Endometrium (tissue), 2 donors: Measurements from ENCODE around the gene DUOXA2.

Experiments used
- FAIRE-seq: peaks from 2 replicates; lab custom pipeline; 2012; peaks lifted over from hg19 to GRCh38; lab: Jason Lieb, UNC
- donor health status: control.
- donor health status: control.

The DUOXA2 gene

DNA sequence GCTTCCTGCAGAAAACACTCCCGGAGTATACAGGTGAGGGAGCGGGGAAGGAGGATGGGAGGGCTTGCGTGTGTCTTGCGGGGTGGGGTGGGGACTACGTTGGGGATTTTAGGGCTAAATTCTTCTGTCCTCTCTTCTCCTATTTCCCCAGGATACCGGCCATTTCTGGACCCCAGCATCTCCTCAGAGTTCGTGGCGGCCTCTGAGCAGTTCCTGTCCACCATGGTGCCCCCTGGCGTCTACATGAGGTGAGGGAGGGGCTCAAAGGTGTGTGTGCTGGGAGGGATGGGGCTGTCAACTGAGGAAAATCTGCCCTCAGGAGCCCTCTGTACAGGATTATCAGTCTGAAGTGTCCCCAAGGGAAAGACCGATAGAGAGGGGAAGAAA lies 22.2 kb downstream of the DUOXA2 start:
- no peak for FAIRE-seq

DNA sequence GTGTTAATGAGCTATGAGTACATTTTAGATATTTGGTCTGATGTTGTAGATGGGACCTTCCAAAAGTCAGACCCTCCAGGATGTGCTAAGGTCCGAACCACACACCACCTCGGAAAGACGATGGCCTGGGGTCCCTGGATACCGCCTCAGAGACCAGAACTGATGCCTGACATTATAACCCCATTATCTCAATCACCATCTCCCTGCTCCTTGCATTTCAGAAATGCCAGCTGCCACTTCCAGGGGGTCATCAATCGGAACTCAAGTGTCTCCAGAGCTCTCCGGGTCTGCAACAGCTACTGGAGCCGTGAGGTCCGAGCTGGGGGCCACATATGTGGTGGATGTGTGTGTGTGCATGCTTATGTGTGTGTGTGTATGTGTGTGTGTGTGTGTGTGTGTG lies 23.6 kb downstream of the DUOXA2 start:
- FAIRE-seq, result no peak

DNA sequence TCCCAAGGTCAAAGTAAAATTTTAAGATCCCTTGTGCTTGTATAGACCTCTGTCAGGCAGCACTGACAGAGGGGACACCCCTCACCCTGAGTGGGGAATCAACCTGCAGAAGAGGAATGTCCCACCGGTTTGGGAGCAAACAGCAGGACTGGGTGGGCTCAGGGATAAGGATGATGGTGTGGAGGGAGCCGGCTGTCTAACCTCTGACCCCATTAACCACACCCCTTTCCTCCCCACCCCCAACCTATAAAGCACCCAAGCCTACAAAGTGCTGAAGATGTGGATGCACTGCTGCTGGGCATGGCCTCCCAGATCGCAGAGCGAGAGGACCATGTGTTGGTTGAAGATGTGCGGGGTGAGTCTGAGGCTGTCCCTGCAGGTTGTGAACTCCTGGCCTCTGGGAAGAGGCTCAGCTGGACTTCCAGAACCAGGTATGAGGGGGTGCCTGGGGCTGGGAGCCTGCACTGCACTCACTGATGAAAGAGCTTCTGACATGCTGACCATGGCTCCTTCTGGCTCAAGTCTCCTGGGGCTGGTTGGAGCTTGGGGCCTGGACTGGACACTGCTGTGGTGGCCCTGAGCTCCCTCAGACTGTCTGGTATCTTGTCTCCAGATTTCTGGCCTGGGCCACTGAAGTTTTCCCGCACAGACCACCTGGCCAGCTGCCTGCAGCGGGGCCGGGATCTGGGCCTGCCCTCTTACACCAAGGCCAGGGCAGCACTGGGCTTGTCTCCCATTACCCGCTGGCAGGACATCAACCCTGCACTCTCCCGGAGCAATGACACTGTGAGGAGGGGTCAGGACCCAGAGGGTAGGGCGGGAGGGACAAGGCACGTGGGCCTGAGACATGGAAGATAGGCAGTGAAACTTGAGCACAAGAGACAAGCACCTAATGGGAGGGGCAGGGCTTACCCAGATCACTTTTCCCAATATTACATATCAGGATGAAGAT lies 25.0 kb downstream of the DUOXA2 start:
- no peak for FAIRE-seq

DNA sequence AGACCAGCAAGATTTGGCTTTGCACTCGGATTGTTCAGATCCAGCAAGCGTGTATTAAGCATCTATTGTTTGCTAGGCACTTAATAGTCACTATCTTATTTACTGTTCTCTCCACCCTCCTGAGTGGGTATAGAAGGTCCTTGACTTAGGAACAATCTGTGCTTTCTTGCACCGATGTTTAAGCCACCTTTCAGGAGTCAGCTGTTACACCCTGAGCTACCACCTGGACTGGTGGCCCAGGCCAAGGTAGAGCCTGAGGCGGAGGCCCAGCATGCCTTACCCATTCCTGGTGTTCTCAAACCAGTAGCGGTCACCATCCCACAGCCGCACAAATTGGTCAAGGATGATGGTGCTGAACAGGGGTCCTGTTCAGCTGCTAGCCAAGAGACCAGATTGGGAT lies 25.6 kb downstream of the DUOXA2 start:
- no peak for FAIRE-seq

DNA sequence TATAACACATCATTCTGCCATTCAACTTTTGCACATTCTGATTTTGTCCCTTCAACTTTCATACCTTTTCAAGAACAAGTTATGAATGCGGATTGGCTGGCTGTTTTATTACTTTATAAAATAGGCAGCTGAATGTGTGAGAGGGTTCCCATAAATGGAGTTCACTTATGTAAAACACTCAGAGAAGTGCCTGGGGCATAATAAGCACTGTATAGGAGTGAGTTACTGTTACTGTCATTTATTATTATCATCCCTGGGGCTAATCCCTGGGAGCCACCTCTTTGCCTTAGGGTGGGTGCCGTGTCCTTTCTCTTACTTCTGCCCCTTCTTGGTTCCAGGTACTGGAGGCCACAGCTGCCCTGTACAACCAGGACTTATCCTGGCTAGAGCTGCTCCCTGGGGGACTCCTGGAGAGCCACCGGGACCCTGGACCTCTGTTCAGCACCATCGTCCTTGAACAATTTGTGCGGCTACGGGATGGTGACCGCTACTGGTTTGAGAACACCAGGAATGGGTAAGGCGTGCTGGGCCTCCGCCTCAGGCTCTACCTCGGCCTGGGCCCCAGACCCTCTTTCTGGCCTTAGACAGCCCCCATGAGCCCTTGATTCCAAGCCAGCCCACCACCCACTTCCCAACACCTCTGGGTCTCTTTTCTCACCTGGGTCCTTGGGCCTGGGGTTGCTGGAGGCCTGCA lies 26.6 kb downstream of the DUOXA2 start:
- no peak for FAIRE-seq

DNA sequence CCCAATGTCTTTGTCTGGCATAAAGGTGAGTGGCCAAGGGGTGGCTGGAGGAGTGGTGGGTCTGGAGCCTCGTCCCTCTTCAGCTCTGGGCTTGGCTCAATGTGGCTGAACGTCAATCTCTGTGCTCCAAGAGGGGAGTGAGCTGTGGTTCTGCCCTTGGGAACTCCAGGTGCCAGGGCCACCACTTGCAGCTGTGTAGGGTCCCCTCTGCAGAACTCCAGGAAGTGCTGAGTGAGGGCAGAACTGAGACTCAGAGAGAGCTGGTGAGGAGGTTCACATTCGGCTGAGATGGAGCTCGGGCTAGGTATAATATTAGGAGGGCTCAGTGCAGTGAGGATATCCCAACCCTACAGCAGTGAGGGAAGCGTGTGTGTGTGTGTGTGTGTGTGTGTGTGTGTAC lies 27.3 kb downstream of the DUOXA2 start:
- FAIRE-seq, result no peak

DNA sequence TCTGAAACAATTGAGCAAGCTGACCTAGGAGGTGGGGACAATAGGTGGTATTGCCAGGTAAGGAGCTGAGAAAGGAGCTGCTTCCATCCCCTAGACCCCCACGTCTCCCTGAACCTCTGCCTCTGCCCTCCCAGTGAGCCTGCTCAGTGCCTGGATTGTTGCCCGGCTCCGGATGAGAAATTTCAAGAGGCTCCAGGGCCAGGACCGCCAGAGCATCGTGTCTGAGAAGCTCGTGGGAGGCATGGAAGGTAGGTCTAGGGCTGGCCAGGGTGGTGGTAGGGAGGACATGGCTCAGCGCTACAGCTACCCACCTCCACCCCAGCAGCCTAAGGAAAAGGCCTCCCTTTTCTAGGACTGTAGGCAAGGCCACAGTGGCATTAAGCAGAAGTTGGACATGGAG lies 28.9 kb downstream of the DUOXA2 start:
- no peak for FAIRE-seq

DNA sequence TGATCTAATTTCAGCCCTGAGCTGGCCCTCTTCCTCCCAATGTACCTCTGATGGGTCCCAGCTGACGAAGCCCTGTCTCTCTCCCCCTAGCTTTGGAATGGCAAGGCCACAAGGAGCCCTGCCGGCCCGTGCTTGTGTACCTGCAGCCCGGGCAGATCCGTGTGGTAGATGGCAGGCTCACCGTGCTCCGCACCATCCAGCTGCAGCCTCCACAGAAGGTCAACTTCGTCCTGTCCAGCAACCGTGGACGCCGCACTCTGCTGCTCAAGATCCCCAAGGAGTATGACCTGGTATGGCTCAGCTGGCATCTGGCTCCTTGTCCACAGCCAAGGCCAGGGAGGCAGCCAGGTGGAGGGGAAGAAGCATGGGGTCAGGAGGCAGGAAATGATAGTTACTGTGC lies 29.8 kb downstream of the DUOXA2 start:
- no peak for FAIRE-seq

DNA sequence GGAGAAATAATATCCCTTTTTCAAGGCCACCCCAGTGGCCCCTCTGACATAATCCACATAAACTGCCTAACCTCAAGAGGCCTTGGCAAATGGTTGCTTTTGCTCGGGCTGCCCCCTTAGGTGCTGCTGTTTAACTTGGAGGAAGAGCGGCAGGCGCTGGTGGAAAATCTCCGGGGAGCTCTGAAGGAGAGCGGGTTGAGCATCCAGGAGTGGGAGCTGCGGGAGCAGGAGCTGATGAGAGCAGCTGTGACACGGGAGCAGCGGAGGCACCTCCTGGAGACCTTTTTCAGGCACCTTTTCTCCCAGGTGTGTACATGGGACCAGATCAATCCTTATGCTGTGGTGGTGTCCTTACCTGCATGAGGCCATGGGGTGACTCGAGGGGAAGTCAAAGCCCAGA lies 30.6 kb downstream of the DUOXA2 start:
- FAIRE-seq, result no peak

DNA sequence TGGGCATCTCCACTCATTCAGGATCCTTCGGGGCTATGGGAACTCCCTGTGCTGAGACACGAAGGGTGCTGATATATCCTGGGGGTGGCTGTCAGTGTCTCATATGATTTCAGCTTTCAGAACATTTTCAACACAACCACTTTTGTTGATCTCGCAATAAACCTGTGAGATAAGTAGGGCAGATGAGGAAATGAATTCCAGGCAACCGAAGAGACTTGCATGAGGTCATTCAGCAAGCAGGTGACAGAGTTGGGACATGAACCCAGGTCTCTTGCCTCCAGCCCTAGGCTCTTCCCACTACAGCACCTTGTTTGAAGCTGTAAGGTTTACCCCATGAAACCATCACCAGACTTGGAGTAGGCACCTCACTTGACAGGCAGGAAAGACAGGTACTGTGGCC lies 32.3 kb downstream of the DUOXA2 start:
- FAIRE-seq, result no peak

DNA sequence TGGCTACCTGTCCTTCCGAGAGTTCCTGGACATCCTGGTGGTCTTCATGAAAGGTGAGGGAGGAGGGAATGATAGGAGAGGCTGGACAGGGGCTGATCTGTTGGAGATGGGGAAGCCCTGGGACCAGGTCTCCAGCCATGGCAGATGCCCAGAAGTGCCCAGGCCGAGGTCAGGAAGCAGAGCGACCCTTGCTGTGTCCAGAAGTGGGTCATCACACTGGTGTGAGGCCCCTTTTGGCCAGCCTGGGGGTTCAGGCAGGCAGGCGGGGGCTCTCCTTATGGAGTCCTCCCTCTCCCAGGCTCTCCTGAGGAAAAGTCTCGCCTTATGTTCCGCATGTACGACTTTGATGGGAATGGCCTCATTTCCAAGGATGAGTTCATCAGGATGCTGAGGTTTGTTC lies 33.5 kb downstream of the DUOXA2 start:
- FAIRE-seq, result no peak

DNA sequence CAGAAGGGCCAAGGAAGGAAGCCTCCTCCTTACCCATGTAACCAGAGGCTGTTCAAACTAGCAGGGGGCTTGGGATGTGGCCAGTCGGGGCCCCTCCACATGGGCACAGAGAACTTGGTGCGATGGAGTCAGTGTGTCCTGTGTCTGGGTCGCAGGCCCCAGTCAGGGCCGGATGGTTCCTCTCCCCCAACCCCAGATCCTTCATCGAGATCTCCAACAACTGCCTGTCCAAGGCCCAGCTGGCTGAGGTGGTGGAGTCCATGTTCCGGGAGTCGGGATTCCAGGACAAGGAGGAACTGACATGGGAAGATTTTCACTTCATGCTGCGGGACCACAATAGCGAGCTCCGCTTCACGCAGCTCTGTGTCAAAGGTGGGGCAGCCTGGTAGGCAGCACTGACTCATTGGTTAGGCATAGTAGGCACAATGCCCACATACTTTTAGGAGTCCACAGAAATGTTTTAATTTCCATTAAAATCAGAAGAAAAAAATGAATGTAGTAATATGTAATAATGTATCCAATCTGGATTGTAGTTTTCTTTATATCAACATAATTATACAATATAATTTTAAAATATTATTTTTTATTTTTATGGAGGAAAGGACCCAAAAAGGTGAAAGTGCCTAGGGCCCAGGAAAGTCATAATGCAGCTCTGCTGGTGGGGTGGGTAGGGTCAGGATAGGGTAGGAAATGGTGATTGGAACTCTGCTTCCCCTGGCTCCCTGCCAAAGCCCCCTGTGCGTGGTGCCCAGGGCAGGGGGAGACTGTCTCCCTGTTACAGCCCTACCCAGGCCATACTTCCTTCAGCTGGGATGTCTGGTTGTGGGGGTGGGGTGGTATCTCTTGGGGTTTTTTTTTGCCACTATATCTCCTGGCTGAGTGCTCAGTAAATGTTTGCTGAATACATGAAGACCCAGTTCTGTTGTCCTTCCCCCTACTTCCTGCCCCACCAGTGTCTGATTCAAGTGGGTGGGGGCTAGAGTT lies 34.2 kb downstream of the DUOXA2 start:
- FAIRE-seq, result no peak

DNA sequence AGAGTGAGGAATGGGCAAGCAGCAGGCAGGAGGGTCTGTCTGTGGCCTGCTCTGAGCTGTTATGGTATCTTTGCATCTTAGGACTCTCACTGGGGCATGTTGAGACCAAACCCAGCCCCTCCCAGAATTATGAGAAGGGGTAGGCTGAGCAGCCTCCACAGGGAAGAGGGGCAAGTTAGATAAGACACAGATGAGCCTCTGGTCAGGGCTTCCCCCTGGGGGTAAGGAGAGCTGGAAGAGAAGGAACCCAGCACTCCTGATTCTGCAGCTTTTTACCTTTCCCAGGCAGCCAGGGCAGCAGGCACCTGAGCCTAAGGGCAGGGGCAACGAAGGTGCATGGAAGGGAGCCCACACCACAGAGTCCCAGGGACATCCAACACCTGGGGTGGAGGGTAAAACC lies 34.9 kb downstream of the DUOXA2 start:
- no peak for FAIRE-seq

DNA sequence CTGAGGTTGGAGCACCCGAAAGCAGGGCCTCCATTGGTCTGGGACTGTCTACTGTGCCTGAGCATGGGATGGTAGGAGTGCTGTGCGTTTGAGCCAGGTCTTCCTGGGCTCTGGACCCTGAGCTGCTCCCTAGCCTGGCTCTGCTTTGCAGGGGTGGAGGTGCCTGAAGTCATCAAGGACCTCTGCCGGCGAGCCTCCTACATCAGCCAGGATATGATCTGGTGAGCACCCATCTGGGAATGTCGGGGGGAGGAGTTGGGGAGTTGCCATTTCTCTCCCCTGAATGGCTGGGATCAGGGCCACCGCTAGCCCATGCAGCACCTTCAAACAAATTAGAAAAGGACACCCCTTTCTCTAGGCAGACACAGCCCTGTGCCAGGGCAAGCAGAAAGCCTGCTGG lies 36.4 kb downstream of the DUOXA2 start:
- no peak for FAIRE-seq

DNA sequence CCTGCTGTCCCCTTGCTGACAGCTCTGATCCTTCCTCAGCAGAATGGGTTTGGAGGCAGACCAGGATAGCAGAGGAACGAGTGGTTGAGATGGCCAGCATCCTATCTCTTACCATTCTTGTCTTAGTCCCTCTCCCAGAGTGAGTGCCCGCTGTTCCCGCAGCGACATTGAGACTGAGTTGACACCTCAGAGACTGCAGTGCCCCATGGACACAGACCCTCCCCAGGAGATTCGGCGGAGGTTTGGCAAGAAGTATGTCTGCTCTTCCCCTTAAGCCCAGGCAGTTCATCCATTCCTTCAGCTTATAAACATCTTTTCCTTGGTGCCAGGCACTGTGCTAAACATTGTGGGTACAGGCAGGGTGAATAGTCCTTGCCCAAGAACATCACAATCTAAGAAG lies 36.9 kb downstream of the DUOXA2 start:
- FAIRE-seq, result no peak

DNA sequence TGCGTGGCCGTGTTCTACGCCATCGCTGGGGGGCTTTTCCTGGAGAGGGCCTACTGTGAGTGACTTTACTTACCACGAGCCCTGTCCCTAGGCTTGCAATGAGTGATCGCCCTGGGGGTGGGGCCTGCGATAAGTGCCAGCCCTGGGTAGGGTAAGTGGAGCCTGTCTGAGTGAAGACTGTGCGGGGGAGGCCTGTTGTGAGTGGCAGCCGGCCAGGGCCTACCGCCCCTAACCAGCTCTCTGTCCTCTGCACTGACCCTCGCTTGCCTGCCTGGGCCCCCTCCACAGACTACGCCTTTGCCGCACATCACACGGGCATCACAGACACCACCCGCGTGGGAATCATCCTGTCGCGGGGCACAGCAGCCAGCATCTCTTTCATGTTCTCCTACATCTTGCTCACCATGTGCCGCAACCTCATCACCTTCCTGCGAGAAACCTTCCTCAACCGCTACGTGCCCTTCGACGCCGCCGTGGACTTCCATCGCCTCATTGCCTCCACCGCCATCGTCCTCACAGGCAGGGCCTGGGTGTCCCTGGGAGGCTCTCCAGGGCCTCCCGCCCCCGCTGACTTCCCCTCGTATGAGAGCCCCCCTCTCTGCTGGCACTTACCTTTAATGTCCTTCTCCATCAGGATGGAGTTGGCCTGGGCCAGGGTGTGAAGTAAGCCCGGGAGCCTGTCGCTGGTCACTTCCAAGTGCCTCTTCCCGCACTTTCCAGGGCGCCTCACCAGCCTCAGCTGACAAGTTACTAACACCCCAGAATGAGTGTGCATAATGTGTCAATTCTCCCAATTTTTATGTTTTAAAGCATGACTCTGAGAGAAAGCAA lies 38.1 kb downstream of the DUOXA2 start:
- FAIRE-seq, result no peak

DNA sequence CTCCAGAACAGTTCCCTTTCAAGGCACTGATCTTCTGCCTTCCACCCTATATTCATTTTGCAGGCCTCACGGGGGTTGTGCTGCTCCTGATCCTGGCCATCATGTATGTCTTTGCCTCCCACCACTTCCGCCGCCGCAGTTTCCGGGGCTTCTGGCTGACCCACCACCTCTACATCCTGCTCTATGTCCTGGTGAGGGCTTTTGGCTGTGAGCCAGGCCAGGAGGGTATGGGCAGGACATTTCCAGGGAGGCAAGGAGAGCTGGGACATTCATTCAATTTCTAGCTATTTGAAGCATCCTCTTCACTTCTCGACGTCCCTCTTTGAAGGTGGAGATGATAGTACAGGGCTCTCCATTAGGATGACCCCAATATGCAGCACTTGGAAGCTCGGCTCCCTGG lies 41.6 kb downstream of the DUOXA2 start:
- FAIRE-seq, result no peak

DNA sequence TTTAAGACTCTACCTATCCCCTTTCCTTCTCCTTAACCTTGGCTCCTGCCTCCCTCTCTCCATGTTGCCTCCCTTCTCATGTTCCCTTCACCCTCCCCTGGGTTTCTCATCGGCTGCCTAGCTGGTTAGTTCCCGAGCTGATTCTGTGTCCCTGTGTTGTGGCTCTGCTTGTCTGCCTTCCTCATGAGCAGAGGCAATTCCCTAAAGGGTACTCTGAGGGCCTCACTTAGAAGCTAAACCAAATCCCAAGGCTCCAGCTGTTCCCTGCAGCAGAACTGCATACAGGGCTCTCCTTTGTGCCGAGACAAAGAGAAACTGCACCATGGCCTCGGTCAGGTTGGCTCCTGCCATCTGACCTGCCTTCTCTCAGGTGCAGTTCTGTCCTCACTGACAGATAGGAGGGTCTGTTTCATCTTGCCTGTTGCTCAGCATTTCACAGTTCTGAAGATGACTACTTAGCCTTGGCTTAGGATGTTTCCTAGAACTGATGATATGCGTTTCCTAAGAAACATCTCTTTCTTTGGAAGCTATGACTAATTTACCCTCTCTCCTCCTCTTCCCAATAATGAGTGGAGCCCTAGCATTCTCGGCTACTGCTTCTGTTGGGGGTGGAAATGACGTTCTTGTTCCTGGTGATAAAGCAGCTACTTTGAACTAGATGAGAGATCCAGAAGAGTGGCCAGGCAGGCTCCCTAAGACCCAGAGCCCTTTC lies 42.8 kb downstream of the DUOXA2 start:
- no peak for FAIRE-seq

DNA sequence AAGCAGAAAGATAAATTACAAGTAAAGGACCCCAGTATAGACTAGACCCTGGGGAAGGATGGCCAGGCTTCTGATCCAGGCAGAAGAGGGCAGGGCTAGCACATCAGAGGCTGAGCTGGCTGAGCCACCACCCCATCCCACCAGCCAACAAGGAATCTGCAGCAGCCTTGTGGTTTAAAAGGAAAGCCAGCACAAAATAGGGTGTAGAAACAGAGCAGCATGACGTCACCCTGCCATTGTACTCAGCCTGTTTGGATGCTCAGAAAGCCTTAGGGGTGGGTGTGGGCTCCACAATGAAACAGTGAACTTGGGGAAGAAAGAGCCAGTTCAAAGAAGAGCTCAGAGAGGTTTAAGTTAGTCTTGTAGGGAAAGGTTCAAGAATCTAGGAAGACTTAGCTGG lies 43.8 kb downstream of the DUOXA2 start:
- FAIRE-seq, result no peak

DNA sequence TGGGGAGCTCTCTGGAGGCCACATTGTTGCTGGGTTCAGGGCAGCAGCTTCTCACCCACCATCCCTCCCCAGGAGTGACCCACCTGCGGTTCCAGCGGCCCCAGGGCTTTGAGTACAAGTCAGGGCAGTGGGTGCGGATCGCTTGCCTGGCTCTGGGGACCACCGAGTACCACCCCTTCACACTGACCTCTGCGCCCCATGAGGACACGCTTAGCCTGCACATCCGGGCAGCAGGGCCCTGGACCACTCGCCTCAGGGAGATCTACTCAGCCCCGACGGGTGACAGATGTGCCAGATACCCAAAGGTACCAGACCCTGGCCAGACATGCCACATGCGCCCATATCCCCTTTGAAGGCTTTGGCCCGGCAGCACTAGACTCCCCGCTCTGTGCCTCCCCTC lies 47.5 kb downstream of the DUOXA2 start:
- no peak for FAIRE-seq
